HG03039 (cell line): Measurements from ENCODE around the gene NELFB.

ENCODE experiments used
- ATAC-seq: cut with Tn5 transposase; IDR thresholded peaks from one replicate; pipeline ENCODE4 v1.9.1; 2021; ENCODE audit warnings: mild to moderate bottlenecking, moderate library complexity; ENCODE audit not compliant: unreplicated experiment

The NELFB gene

DNA sequence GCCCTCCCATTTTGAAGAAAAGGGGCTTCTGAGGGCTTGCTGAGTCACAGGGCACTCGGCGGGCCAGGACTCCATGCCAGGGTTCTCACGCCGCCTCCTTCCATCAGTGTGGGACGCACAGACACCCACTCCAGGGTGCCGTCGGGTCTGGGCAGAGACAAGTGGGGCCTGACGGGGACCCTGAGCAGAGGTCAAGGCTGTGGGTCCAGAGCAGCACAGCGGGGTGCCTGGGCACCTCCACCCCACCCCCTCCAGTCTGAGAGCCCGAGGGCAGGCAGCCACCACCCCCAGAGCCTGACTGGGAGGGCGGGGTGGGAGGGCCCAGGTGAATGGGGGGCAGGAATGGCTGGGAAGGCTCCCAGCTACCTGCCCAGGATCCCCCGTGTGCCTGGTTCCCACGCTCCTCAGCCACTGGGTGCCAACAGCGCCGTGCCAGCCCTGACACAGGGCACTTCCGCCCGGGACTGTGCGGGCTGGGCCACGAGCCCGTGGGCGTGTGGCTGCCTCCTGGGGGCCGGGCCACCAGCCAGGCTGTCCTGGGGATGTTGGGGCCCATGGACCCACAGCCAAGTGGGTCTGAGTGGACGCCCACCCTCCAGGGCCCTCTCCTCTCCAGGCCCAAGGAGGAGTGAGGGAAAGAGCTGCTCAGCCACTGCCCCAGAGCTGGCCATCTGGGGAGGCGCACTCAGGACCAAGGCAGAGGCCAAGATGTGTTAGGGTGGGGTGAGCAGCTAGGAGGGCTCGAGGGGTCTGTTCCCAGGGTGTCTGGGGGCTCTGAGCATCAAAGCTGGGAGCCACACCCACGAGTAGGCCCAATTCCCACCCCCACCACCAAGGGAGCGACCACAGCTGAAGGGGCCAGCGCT, 57.1 kb downstream of the NELFB start:
- ATAC-seq, result no peak

DNA sequence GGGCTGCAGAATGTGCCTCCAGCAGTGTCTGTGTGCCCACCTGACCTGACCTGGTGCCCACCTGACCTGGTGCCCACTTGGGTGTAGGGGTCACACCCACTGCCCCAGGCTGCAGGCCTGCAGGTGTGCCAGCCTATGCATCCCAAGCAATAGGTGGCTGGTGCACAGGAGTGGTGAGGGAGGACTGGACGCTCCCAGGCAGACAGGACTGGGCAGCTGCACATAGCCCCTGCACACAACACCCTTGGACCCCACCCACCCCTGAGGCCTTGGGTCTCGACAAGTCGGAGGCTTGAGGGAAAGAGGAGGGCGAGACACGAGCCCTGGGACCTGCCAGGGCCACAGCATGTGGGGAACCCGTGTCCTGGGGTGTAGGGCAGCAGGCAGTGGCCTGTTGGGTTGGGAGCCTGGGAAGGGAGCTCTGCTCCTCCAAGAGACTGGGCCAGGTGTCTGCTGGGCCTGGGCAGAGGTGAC, 57.8 kb downstream of the NELFB start:
- ATAC-seq, result no peak

GRCh38 chr9:137313326-137313936, 58.3 kb downstream of the NELFB start:
- no peak for ATAC-seq

- ATAC-seq, result no peak
These were observed 58.9 kb downstream of the NELFB start for GRCh38 chr9:137313956-137314560.

DNA sequence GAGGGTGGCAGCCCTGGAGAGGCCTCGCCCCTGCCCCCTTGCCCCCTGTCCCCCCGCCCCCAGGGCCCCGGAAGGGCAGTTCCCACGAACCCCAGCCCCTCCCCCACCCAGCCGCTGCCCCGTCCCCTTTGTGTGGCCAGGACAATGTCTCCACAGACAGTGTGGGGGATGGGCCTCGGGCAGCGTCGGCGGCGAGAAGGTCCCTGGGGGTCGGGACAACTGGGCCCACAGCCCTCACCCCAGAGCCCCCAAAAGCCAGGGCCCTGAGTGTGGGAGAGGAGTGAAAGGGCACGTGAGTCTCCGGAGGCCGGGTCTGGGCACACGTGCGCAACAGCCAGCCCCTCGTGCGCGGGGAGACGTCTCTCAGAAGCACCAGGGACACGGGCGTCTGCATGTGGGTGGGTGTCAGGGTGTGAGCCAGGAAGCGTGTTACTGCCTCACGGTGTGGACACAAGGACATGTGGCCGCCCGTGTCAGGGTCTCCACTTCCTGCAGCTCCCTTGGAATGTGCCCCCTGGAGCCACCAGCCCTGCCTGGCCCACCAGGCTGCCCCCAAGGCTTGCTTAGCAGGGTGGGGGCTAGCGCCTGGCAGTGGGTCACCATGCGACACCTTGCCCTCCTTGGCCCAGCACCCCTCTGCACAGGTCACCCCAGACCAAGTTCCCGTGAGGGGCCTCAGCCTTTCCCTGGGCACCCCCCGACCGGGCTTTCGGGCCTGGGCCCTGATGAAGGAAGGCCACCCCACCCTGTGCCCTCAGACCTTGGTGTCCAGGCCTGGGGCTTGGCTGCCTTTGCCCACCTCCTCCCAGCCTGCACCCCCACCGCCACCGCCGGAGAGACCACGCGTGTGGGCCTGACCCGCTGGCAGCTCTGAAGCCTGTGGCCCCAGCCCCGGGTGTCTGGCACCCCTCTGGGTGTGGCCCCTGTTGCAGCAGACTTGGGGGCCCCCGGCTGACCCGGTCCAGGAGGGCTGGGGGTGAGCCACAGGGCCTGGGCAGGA, 59.7 kb downstream of the NELFB start:
- ATAC-seq, result no peak

DNA sequence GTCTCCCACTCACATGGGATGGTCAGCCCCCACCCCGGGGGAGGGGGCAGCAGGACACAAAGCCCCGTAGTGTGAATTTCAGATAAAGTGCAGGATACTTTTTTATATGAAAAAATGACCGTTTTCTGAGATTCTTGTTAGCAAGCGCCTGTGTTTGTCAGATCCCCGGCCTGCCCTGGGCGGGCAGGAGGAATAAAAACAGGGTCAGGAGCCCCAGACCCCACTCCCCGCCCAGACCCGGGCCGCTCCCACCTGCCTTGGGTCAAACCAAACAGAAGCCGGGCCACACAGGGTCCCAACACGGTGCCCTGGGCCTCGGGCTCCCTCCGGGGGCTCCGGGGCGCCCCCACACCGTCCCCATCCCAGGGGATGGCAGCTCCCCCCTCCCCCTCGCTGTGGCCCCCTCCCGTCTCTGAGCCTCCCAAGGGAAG, 60.5 kb downstream of the NELFB start:
- no peak for ATAC-seq

DNA sequence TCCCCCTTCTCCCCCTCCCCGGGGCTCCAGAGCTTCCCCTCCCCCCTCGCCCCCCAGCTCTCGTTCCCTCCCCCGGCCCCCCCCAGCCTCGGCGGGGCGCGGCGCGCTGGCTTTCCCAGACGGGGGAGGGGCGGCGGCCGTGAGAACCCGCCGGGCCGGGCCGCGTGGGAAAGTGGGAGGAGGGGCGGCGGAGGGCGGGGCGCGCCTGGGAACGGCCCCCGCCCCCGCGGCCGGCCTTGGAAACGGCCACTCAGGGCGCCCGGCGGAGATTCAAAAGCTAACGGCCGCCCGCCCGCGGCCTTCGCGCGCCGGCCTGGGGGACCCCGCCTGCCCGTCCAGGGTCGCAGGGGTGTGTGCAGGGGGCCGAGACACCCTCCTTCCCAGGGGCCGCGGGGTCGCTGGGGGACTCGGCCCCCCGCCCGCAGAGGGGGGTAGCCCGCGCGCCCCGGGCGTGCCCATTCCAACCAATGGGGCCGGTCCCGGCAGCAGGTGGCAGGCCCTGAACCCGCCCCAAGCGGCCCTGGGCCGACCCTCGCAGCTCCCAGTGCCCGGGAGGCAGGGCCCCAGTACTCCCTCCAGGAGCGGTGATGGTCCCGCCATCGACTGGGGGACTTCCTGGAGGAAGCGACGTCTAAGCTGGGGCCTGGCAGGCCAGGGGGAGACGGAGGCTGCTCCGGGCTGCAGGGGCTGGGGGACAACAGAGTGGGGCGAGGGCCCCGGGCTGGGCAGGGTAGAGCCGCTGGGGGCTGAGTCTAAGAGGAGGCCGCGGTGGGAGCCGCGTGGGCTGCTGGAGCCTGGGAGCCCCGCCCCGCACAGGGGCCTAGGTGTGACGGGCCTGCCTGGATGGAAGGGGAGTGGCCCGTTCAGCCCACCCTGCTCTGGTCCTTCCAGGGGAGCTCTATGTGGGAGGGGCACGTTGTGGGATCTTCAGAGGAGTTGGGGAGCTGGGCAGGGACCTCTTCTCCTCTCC, 61.2 kb downstream of the NELFB start:
- ATAC-seq, result no peak

DNA sequence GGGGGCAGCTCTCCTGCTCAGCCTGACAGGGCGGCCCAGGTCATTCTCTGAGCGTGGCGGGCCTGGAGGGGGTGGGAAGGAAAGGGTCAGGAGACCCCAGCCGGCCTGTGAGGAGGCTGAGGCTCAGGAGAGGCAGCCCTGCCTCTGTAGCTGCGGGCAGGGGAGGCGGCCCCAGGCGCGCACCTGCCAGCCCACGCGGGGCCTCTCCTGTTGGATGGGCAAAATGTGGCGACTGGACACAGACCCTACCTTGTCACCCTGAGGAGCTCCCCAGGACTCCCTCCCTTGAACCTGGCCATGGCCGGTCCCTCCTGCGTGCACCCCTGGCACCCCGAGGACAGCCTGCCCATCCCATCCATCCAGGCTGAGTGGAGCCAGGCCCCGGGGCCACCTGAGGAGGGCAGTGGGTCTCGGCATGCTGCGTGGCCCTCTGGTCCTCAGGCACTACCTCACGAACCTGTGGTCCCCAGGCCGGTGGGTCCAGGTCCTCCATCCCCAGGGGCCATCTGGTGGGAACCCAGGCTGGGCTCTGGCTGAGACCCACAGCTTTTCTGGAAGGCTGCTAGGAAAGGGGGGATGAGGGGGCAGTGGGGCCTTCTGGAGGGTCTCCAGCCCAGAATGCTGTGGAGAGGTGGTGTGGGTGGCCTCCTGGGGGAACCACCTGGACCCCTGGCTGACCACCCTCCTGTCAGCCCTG, 62.0 kb downstream of the NELFB start:
- no peak for ATAC-seq

DNA sequence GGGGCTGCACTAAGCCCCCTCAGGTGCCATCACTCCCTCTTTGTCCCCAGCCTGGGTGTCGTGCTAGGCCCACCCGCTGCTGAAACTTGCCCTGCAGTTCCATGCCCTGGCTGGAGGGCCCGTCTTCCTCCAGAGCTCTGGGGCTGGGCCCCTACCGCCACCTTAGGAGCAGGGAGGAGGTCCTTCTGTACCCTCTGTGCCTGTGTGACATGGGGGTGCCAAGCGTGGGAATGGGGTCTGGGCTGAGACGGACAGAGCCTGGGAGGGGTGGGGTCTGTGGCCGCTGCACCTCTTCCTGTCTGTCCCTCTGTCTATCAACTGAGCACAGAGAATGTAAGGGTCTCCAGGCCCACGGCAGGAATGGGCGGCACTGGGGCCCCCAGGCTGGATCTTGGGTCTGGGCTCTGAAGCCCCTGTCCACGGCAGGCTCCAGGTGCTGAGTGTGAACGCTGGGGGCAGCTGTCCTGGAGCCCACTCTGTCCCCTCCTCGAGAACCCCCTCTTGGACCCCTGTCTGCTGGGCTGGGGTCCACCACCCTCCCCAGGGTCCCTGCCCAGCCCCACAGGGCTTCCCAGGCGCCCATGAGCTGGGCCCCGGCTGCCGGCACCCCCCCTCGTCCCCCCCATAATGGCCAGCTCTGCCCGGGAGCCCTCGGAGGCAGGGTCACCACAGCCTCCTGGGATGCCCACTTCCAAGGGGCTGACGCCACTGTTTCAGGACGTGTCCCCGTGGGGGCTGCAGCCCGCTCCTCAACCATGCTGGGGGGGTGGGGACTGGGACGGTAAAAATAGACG, 62.8 kb downstream of the NELFB start:
- no peak for ATAC-seq

GRCh38 chr9:137318602-137319001, 63.5 kb downstream of the NELFB start:
- no peak for ATAC-seq

DNA sequence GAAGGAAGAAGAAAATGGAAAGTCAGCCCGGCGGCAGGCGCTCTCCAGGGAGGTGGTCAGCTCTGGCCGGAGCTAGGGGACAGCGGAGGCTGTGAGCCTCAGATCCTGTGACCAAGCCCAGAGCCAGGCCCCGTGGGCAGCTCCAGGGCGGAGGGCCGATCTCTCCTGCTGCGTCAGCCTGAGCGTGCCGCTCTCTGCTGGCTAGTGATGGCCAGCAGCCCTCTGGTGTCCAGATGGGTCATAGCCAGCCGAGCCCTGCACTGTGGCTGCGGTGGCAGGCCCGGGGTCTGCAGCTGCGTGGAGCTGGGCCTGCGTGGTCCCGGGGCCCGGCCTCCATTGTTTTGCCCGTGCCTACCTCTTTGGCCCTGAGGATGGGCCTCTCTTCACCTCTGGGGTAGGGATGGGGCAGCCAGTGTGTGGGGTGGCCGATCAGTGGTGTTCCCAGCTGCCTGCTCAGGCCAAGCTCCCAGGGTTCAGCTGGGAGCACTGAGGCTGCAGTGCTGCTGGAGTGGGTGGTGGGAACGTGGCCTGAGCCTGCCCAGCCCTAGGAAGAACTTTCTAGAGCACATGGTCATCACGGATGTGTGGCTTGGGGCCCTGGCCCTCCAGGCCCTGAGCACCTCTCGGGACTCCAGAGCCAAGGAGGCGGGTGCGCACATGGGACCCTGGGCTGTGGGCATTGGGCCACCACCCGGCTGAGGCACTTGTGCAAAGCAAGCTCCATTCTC, 64.0 kb downstream of the NELFB start:
- no peak for ATAC-seq

DNA sequence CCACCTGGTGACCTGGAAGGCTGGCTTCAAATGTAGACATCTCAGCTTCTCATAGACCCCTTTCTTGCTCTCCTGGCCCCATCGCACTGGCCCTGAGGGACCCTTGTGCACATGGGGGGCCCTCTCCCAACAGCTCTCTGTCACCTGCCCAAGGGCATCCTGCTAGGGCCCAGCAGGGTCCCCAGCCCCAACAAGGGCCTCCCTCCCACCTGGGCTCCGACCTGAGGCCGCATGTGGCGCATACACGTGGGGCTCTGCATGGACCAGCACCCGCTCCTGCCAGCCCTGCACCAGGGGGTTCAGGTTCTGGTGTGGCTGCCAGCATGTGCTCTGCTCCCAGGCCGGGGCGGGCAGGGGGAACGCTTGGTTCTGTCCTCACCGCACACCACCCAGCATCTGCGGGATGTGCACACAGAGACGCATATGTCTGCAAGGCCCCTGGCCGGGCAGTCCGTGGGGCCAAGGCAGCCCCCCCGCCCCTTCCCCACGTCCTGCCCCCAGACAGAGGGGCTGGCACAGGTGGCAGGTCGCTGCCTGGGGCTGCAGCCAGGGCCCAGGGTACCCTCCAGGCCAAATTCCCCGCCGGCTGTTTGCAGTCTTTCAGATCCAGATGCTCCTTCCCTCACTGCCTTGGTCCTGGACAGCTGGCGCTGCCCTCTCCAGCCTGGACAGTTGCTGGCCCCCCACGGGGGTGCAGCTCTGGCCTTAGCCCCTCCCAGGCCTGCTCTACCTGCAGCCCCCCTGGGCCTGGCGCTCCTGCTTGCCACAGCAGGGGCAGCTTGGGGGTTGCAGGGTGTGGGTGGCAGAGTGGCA, 64.8 kb downstream of the NELFB start:
- no peak for ATAC-seq

DNA sequence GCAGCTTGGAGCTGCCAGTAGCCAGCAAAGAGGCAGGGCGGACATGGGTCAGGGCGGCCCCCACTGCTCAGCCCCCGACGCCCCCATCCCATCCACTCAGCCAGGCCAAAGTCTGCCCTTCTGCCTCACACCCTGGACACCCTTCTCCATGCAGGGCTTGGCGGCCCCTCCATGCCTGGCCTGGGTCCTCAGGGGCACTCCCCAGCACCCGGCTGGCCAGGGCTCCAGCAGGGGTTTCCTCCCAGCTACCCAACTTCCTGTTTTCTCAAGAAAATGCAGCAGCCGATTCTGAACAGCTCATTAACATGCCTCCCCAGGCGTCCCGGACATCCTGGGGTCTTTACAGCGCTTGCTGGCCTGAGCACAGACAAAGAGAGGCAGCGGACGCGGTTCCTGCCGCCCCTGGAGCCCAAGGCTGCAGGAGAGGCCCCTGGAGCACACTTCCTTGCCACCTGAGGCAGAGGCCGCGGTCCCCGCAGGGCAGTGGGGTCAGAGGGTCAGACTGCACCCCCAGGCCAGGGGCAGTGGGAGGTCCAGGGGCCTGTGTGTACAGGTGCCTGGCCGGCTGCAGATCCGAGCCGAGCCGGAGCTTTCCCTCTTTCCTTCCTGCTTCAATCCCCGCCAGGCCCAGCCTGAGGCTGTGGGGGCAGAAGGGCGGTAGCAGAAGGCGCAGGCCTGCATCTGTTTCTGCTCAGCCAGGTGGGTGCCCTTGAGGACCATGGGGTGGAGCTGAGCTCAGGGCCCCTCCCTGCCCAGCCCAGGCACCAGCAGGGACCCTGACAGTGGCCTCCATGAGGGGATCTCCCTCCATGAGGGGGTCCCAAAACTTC, 65.6 kb downstream of the NELFB start:
- no peak for ATAC-seq

DNA sequence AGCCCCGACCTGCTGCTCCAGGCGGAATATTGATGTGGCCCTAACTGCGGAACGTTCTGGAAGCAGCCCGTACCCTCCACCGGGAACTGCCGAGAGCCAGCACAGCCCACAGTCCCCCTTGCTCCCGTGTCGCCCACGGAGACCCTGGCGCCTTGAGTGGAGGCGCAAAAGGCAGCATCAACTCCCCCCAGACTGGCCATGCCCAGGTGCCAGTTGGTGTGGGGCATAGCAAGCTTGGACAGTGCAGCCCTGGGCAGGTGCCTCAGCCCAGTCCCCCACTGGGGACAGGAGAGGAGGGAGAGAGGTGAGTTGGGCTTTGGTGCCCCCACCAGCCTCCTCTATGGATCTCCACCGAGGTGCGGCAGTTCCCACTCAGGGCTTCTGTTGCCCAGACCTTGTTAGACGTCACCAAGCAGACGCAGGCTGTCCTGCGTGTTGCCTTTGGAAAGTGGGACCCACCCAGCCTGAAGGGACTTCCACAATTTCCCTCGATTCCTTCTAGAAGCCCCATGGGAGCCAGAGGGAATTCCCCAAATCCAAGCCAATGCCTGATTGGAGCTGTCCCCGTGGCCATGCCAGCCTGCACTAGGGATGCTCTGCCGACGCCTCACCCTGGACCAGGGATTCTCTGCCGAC, 66.7 kb downstream of the NELFB start:
- ATAC-seq, result no peak
